Measurements from ENCODE around the gene BCAS3.

The BCAS3 gene

GRCh38 chr17:60825351-60825750 is 147.7 kb downstream of the BCAS3 start:
- no peak overlapping the region for H3K4me3 ChIP-seq (ENCODE audit: low read depth, low read length)
- TF ChIP-seq CTCF (IDR thresholded peaks at IDR 0.05; ENCODE audit: low read depth, low read length, missing control alignments) = no peak
- DNase-seq = no peak

GRCh38 chr17:60827943-60828342 is 150.3 kb downstream of the BCAS3 start:
- no peak for DNase-seq
- H3K27me3 ChIP-seq (replicated peaks) = no peaks in the 10 kb centered on the region
- no peaks in the 10 kb centered on the region for H3K36me3 ChIP-seq (replicated peaks)
- no peak for TF ChIP-seq CTCF (IDR thresholded peaks at IDR 0.05; ENCODE audit: low read depth, low read length, missing control alignments)
- in situ Hi-C loops (cut with HindIII; ENCODE audit: low pct_ligation_motif_present, low sequenced_read_pairs) = no loop called here
- no peak overlapping the region for H3K27ac ChIP-seq
- H3K4me3 ChIP-seq (ENCODE audit: low read depth, low read length) = no peak overlapping the region

More at GRCh38 chr17:60825351-60825750, 147.7 kb downstream of the BCAS3 start:
- no peak overlapping the region for H3K27ac ChIP-seq
- in situ Hi-C loops (cut with HindIII; ENCODE audit: low pct_ligation_motif_present, low sequenced_read_pairs) = no loop called here
- H3K36me3 ChIP-seq (replicated peaks) = no peaks in the 10 kb centered on the region
- no peaks in the 10 kb centered on the region for H3K27me3 ChIP-seq (replicated peaks)

- in situ Hi-C loops (cut with HindIII; ENCODE audit: low pct_ligation_motif_present, low sequenced_read_pairs) = no loop called here
- H3K27me3 ChIP-seq (replicated peaks) = no peaks in the 10 kb centered on the region
- no peak for DNase-seq
- no peak for TF ChIP-seq CTCF (IDR thresholded peaks at IDR 0.05; ENCODE audit: low read depth, low read length, missing control alignments)
- H3K27ac ChIP-seq = no peak overlapping the region
- no peak overlapping the region for H3K4me3 ChIP-seq (ENCODE audit: low read depth, low read length)
- H3K36me3 ChIP-seq (replicated peaks) = no peaks in the 10 kb centered on the region
These were observed 154.5 kb downstream of the BCAS3 start for GRCh38 chr17:60832151-60832585.

GRCh38 chr17:60832631-60833030 is 155.0 kb downstream of the BCAS3 start:
- in situ Hi-C loops (cut with HindIII; ENCODE audit: low pct_ligation_motif_present, low sequenced_read_pairs) = no loop called here
- no peak for TF ChIP-seq CTCF (IDR thresholded peaks at IDR 0.05; ENCODE audit: low read depth, low read length, missing control alignments)
- Histone ChIP-seq H3K27me3 (replicated peaks) (no peaks in the 10 kb centered on the region), H3K36me3 (replicated peaks) (no peaks in the 10 kb centered on the region), H3K4me3 (ENCODE audit: low read depth, low read length) (no peak overlapping the region), H3K27ac (no peak overlapping the region)
- no peak for DNase-seq

GRCh38 chr17:60840456-60840855 is 162.8 kb downstream of the BCAS3 start:
- Histone ChIP-seq H3K27ac (no peak overlapping the region), H3K27me3 (replicated peaks) (no peaks in the 10 kb centered on the region), H3K36me3 (replicated peaks) (no peaks in the 10 kb centered on the region), H3K4me3 (ENCODE audit: low read depth, low read length) (no peak overlapping the region)
- TF ChIP-seq CTCF (IDR thresholded peaks at IDR 0.05; ENCODE audit: low read depth, low read length, missing control alignments) = no peak
- in situ Hi-C loops (cut with HindIII; ENCODE audit: low pct_ligation_motif_present, low sequenced_read_pairs) = no loop called here
- DNase-seq = no peak

- Histone ChIP-seq H3K27ac (no peak overlapping the region), H3K36me3 (replicated peaks) (no peaks in the 10 kb centered on the region), H3K4me3 (ENCODE audit: low read depth, low read length) (no peak overlapping the region), H3K27me3 (replicated peaks) (no peaks in the 10 kb centered on the region)
- DNase-seq = no peak
- TF ChIP-seq CTCF (IDR thresholded peaks at IDR 0.05; ENCODE audit: low read depth, low read length, missing control alignments) = no peak
- in situ Hi-C loops (cut with HindIII; ENCODE audit: low pct_ligation_motif_present, low sequenced_read_pairs) = no loop called here
These were observed 167.4 kb downstream of the BCAS3 start for GRCh38 chr17:60845012-60845411.

Data from brain microvascular endothelial cell (primary cell).